GM19455 (cell line): ENCODE data around the gene EXOC6B.
A peak's percentile ranks its signal among the peaks of the same experiment; 100 is the strongest.

Source experiments
- ATAC-seq: cut with Tn5 transposase; IDR thresholded peaks from one replicate; pipeline ENCODE4 v1.9.1; 2021; ENCODE audit not compliant: unreplicated experiment

The EXOC6B gene

GRCh38 chr2:72139874-72140620, 685.8 kb downstream of the EXOC6B start:
- ATAC-seq = no peak

- ATAC-seq = no peak
Observed at GRCh38 chr2:72139471-72139873, 686.4 kb downstream of the EXOC6B start.

- no peak for ATAC-seq
Observed at GRCh38 chr2:72138921-72139381, 686.9 kb downstream of the EXOC6B start.

- no peak for ATAC-seq
Observed at GRCh38 chr2:72138011-72138881, 687.6 kb downstream of the EXOC6B start.

- ATAC-seq = peak; percentile 87
Observed at GRCh38 chr2:72137498-72138010, 688.3 kb downstream of the EXOC6B start.

DNA sequence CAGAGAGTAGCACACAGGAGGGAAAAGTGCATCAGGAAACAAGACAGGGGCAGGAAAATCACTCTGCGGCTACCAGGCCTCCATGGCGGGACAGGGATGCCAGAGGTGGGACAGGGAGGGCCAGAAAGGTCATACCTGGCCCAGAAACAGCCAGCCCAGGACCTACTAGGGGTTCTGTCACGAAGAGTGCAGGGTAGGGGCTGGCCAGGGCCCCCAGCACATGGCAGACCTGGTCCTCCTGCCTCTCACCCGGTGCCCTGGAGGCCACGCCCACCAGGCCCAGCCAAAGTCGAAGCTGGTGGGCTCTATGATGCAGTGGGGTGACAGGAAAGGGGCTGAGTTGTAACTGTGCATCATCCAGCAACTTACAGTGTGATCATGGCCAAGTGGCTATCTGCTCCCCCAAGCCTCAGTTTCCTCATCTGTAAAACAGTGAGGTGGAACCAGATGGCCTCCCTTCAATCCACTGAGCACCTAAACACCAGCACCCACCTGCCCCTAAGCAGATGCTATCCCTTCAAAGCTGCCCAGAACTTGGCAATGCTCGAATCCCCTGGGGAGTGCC, 688.8 kb downstream of the EXOC6B start:
- ATAC-seq = peak; percentile 30

GRCh38 chr2:72136331-72136730, 689.5 kb downstream of the EXOC6B start:
- no peak for ATAC-seq

- no peak for ATAC-seq
Observed at GRCh38 chr2:72135921-72136320, 689.9 kb downstream of the EXOC6B start.

DNA sequence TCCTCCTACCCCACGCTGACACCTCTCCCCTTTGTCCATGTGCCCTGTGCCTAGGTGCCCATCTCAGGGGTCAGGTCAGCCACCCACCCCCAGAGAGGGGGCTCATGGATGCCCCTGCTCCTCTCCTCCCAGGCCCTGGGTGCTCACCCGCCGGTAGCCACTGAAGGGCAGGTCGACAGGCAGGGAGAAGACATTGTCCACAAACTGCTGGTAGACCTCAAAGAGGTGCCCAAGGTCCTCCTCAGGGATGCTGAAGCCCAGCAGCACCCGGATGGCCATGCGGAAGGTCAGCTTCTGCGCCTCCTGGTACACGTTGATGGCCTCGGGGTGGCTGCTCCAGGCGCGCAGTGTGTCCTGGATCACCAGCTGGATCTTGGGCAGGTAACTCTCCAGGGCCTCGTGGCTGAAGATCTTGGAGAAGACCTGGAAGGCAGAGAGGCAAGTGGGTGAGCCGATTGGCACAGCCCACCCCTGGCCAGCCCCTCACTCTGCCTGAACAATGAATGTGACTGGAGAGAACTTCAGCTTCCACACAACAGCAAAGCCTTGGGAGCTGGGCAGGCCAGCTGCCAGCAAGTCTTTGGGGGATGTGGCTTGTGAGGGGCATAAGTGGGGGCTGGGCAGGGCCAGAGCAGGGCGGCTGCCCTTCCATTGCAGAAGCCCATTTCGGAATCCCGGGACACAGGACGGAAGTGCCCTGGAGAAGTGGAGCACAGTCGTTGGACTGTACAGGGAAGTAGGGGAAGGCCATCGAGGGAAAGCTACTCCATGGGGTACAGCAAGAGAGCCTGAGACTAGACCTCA, 690.6 kb downstream of the EXOC6B start:
- ATAC-seq = no peak

DNA sequence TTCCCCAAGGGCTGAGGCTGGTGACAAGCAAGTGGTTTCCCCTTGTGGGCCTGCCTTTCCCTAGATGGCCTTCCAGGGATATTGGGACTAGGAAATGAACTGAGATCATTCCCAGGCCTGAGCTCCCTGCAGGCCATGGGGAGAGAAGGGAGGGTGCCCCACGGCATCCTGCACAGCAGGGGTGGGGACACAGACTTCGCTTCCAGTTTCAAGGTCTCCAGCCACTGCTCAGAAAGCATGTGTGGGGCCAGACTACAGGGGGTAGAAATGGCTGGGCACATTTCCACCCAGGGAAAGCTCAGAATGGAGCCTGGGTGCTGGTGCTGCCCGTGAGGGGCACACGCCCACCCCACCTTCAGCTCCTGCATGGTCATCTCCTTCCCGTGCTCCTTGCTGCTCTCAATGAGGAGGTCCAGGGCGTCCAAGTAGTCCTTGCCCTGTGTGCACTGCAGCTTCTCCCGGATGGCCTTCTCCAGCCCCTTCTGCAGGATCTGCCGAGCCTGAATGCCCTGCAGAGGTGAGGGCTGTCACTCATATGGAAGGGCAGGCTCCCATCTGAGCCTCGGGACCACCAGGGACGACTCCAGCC, 691.3 kb downstream of the EXOC6B start:
- no peak for ATAC-seq

DNA sequence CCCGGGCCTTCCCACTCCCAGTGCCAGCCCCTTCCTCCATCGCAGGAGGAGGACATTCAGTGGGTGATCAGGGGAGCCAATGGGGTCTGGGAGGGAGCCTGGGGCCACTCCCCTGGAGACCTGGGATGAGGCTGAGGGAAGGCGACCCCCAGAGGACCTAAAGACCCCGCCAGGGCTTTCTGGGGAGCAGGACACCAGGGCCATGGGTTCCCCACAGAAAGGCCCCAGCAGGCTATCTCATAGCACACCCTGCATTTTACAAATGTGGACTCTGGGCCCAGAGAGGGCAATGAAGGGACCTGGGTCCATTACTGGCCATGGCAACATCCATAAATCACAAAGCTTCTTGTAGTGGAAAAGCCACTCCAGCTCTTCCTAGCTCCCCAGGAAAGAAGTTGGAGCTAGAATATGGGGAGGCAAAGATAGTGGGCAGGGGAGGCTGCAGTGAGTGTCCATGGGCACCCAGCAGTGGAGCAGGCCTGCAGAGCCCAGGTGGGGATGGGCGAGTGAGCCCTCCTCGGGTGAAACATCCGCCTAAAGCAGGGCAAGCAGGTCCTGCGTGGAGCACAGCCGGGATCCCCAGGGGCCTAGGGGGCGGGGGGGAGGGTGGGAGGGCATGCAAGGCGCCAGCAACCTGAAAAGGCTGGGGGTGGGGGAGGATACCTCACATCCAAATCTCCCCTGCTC, 692.0 kb downstream of the EXOC6B start:
- ATAC-seq = no peak

- no peak for ATAC-seq
Observed at GRCh38 chr2:72132981-72133720, 692.7 kb downstream of the EXOC6B start.

GRCh38 chr2:72131916-72132841, 693.7 kb downstream of the EXOC6B start:
- no peak for ATAC-seq

GRCh38 chr2:72131371-72131891, 694.4 kb downstream of the EXOC6B start:
- ATAC-seq = no peak

GRCh38 chr2:72130659-72131360, 695.0 kb downstream of the EXOC6B start:
- no peak for ATAC-seq

- no peak for ATAC-seq
Observed at GRCh38 chr2:72129681-72130340, 696.0 kb downstream of the EXOC6B start.

GRCh38 chr2:72128843-72129227, 697.0 kb downstream of the EXOC6B start:
- no peak for ATAC-seq
